Measurements from ENCODE around the gene AHRR.

The AHRR gene

GRCh38 chr5:402615-403359 is 81.3 kb downstream of the AHRR start:
- H3K4me3 ChIP-seq (ENCODE audit: low read depth, low read length) = no peak overlapping the region
- peak; percentile 38 for TF ChIP-seq CTCF (IDR thresholded peaks at IDR 0.05; ENCODE audit: low read depth, low read length, missing control alignments)
- DNase-seq (ENCODE audit: low read depth) = peak; percentile 86

DNA sequence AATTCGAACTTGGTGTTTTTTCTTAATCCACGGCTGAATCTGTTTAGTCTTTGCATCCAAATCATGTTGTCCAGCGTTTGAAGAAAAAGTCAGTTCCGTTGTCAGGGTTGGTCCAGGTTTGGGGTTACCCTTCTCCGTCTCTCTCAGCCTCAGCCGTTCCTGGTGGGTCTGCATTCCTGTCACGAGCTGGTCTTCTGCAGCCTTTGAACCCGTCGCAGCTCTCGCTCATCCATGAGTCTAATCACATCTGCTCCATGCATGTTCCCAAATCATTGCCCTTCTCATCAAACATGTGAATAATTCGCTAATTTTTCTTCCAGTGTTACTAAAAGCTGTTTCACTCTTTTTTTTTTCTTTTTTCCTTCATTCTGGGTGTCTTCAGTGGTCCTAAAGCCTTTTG is 82.5 kb downstream of the AHRR start:
- DNase-seq (ENCODE audit: low read depth) = no peak
- no peak for TF ChIP-seq CTCF (IDR thresholded peaks at IDR 0.05; ENCODE audit: low read depth, low read length, missing control alignments)
- H3K4me3 ChIP-seq (ENCODE audit: low read depth, low read length) = no peak overlapping the region

DNA sequence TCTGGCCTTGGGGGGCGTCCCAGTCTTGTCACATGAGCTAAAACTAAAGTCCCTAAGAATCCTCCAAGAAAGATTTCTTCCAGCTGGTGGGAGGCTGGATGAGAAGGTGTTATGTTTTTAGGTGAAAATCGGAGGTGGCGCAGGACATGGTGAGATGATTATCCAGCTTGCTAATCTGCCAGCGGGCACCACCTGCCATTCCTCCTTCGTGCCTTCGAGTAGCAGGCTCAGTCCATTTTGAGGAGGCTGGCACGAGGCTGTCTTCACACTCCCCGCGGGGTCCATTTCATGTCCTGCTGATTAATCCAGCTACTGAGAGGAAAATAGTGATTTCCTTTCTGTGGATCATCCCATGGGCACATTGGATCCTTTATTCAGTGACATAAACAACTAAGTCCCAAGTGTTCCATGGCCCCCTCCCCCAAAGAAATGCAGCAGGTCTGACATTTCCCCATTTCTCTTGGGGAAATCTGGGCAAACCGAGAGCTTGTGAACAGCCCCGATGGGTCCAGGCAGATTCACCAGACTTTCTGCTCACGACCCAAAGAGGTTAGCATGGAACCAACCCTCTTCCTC is 83.2 kb downstream of the AHRR start:
- no peak for DNase-seq (ENCODE audit: low read depth)
- no peak overlapping the region for H3K4me3 ChIP-seq (ENCODE audit: low read depth, low read length)
- TF ChIP-seq CTCF (IDR thresholded peaks at IDR 0.05; ENCODE audit: low read depth, low read length, missing control alignments) = no peak

DNA sequence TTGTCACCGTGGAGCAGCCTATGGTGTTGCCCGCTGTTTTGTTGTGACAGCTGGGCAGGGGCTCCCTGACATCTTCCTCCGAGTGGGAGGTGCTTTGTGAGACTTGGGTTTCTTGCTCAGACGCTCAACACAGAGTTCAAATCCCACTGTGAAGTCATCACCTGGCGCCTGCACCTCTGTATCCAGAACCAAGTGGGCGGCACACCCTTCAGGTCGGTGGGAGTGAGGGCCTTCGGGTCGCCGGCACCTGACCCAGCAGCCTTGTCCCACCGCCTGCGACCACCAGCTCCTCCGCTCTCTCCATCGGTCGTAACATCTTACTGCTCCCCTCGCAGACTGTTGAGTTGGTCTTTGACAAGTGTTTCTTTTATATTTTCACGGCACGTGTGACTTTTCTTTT is 83.9 kb downstream of the AHRR start:
- DNase-seq (ENCODE audit: low read depth) = no peak
- H3K4me3 ChIP-seq (ENCODE audit: low read depth, low read length) = no peak overlapping the region

GRCh38 chr5:406041-406440 is 84.5 kb downstream of the AHRR start:
- DNase-seq (ENCODE audit: low read depth) = no peak
- H3K4me3 ChIP-seq (ENCODE audit: low read depth, low read length) = no peak overlapping the region
- TF ChIP-seq CTCF (IDR thresholded peaks at IDR 0.05; ENCODE audit: low read depth, low read length, missing control alignments) = no peak

More for the DNA sequence above, 83.9 kb downstream of the AHRR start:
- no peak for TF ChIP-seq CTCF (IDR thresholded peaks at IDR 0.05; ENCODE audit: low read depth, low read length, missing control alignments)

GRCh38 chr5:407051-407450 is 85.5 kb downstream of the AHRR start:
- no peak overlapping the region for H3K4me3 ChIP-seq (ENCODE audit: low read depth, low read length)
- TF ChIP-seq CTCF (IDR thresholded peaks at IDR 0.05; ENCODE audit: low read depth, low read length, missing control alignments) = no peak
- DNase-seq (ENCODE audit: low read depth) = no peak

- TF ChIP-seq CTCF (IDR thresholded peaks at IDR 0.05; ENCODE audit: low read depth, low read length, missing control alignments) = no peak
- H3K4me3 ChIP-seq (ENCODE audit: low read depth, low read length) = no peak overlapping the region
- DNase-seq (ENCODE audit: low read depth) = no peak
These were observed 86.3 kb downstream of the AHRR start for GRCh38 chr5:407801-408268.
